ENCODE measurements around the gene NFATC2.

The NFATC2 gene

DNA sequence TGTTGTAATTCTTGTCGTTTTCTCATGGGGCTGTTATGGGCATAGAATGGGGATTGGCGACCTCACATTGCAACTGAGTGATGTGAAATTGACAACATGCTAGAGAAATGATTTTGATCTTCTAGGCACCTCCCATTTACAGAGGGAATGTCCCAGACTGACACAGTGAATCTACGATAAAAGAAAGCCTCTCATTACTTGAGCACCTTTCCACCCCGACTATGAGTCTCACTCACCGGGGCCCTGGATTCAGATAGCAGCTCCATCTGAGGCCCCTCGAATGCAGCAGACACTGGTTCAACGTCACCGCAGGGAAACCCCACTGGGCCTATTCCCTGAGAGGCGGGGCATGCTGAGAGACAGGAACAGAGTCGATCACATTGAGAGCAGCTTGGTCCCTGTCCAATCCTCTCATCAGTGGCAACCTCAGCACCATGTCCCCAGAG, 49.1 kb downstream of the NFATC2 start:
- no peak overlapping the region for H3K27ac ChIP-seq (ENCODE audit: low read depth, low read length)
- no peaks in the 10 kb centered on the region for H3K9me3 ChIP-seq (ENCODE audit: insufficient read depth, low read length)
- peaks cover 9% of the 10 kb centered on the region; the same call in 1 of the 2 replicates for H3K79me2 ChIP-seq (ENCODE audit: insufficient read depth, low read length)
- no peaks in the 10 kb centered on the region for H3F3A ChIP-seq (ENCODE audit: insufficient read depth)
- no peaks in the 10 kb centered on the region for H3K27me3 ChIP-seq (ENCODE audit: low read length)
- no peaks in the 10 kb centered on the region for H3K36me3 ChIP-seq (ENCODE audit: low read length)
- H3K9me2 ChIP-seq (replicated peaks; ENCODE audit: insufficient read depth, low read length) = no peaks in the 10 kb centered on the region
- H3K9ac ChIP-seq (ENCODE audit: low read length) = no peak overlapping the region
- TF ChIP-seq, protein P1, sequence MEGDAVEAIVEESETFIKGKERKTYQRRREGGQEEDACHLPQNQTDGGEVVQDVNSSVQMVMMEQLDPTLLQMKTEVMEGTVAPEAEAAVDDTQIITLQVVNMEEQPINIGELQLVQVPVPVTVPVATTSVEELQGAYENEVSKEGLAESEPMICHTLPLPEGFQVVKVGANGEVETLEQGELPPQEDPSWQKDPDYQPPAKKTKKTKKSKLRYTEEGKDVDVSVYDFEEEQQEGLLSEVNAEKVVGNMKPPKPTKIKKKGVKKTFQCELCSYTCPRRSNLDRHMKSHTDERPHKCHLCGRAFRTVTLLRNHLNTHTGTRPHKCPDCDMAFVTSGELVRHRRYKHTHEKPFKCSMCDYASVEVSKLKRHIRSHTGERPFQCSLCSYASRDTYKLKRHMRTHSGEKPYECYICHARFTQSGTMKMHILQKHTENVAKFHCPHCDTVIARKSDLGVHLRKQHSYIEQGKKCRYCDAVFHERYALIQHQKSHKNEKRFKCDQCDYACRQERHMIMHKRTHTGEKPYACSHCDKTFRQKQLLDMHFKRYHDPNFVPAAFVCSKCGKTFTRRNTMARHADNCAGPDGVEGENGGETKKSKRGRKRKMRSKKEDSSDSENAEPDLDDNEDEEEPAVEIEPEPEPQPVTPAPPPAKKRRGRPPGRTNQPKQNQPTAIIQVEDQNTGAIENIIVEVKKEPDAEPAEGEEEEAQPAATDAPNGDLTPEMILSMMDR (IDR thresholded peaks at IDR 0.05; ENCODE audit: insufficient read depth, low read length, poor library complexity, severe bottlenecking) = no peak
- TF ChIP-seq EZH2phosphoT487 (conservative IDR thresholded peaks at IDR 0.05; ENCODE audit: low read length) = no peak
- H2AFZ ChIP-seq (ENCODE audit: low read depth, low read length, severe bottlenecking) = no peak overlapping the region
- H4K20me1 ChIP-seq (ENCODE audit: low read depth, low read length) = no peaks in the 10 kb centered on the region
- H3K4me2 ChIP-seq (ENCODE audit: low read depth, low read length, poor library complexity, severe bottlenecking) = no peak overlapping the region
- H3K4me3 ChIP-seq (ENCODE audit: insufficient read depth, low read length, poor library complexity, severe bottlenecking) = no peak overlapping the region

DNA sequence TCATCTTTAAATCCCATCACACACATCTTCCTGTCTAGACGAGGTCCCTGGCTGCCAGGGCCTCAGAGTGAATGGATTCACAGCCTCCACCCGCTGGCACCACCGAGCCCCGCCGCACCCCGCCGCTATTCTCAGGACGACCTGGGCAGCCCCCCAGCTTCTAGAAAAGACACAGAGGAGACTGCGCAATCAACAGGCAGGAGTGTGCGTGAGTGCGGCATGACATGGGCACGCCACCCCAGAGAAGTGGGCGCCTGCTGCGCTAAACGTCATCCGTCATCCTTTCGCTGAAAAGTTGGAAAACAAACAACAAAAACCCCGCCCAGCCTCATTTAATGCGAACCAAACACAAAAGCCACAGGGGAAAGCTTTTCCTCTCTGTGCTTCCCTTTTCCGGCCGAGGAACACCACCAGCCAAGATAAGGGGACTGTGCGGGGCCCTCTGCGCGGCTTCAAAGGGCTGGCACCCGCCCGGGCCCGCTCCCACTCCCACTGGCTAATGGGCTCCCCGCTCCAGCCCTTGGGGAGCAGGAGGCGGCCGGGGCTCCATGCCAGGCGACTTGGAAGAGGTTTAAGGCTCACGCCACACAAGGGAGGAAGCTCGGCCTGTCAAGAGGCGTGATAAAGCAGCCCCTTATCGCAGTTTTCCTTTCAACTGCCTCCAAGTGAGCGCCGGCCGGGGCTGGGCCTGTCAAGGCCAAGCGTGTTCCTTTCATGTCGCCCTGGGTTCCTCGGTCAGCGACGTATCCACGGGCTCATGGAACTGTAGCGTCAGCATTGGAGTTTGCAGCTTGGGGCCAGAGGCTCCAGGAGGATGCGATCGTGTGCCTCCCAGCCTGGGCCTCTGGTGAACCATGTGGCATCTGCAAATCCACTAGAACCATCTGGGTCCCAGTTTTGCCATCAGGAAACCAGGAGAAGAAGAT, 50.1 kb downstream of the NFATC2 start:
- H3K9me3 ChIP-seq (ENCODE audit: insufficient read depth, low read length) = no peaks in the 10 kb centered on the region
- no peaks in the 10 kb centered on the region for H3K36me3 ChIP-seq (ENCODE audit: low read length)
- peaks cover 9% of the 10 kb centered on the region; the same call in 1 of the 2 replicates for H3K79me2 ChIP-seq (ENCODE audit: insufficient read depth, low read length)
- no peak overlapping the region for H2AFZ ChIP-seq (ENCODE audit: low read depth, low read length, severe bottlenecking)
- H3K9ac ChIP-seq (ENCODE audit: low read length) = no peak overlapping the region
- H3F3A ChIP-seq (ENCODE audit: insufficient read depth) = no peaks in the 10 kb centered on the region
- no peaks in the 10 kb centered on the region for H4K20me1 ChIP-seq (ENCODE audit: low read depth, low read length)
- no peaks in the 10 kb centered on the region for H3K27me3 ChIP-seq (ENCODE audit: low read length)
- H3K4me3 ChIP-seq (ENCODE audit: insufficient read depth, low read length, poor library complexity, severe bottlenecking) = no peak overlapping the region
- TF ChIP-seq EZH2phosphoT487 (conservative IDR thresholded peaks at IDR 0.05; ENCODE audit: low read length) = no peak
- TF ChIP-seq, protein P1 (IDR thresholded peaks at IDR 0.05; ENCODE audit: insufficient read depth, low read length, poor library complexity, severe bottlenecking) = no peak
- no peak overlapping the region for H3K4me2 ChIP-seq (ENCODE audit: low read depth, low read length, poor library complexity, severe bottlenecking)
- H3K9me2 ChIP-seq (replicated peaks; ENCODE audit: insufficient read depth, low read length) = no peaks in the 10 kb centered on the region
- H3K27ac ChIP-seq (ENCODE audit: low read depth, low read length) = no peak overlapping the region

DNA sequence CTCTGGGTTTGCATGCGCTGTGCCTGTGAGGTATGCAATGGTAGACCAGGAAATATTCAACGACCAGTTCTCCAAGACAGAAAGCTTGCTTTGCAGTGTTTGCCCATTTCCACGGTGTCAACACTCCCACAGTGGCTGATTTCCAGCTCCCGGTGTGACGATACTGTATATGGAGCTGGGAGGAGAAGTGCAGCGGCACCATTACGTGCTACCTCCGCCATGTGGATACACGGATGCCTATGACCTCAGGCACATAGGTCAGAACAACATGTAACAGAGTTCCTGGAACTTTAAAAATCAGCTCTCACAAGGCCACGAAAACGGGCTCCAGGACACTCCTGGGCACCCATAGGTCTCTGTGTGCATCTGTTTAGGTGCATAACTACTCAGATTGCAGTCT, 51.1 kb downstream of the NFATC2 start:
- H3K4me3 ChIP-seq (ENCODE audit: insufficient read depth, low read length, poor library complexity, severe bottlenecking) = no peak overlapping the region
- no peak for TF ChIP-seq EZH2phosphoT487 (conservative IDR thresholded peaks at IDR 0.05; ENCODE audit: low read length)
- TF ChIP-seq, protein P1 (IDR thresholded peaks at IDR 0.05; ENCODE audit: insufficient read depth, low read length, poor library complexity, severe bottlenecking) = no peak
- H4K20me1 ChIP-seq (ENCODE audit: low read depth, low read length) = no peaks in the 10 kb centered on the region
- H3K4me2 ChIP-seq (ENCODE audit: low read depth, low read length, poor library complexity, severe bottlenecking) = no peak overlapping the region
- H2AFZ ChIP-seq (ENCODE audit: low read depth, low read length, severe bottlenecking) = no peak overlapping the region
- H3K9ac ChIP-seq (ENCODE audit: low read length) = no peak overlapping the region
- no peaks in the 10 kb centered on the region for H3K27me3 ChIP-seq (ENCODE audit: low read length)
- H3K27ac ChIP-seq (ENCODE audit: low read depth, low read length) = no peak overlapping the region
- no peaks in the 10 kb centered on the region for H3F3A ChIP-seq (ENCODE audit: insufficient read depth)
- H3K79me2 ChIP-seq (ENCODE audit: insufficient read depth, low read length) = peaks cover 4% of the 10 kb centered on the region; the same call in 1 of the 2 replicates
- H3K36me3 ChIP-seq (ENCODE audit: low read length) = no peaks in the 10 kb centered on the region
- H3K9me2 ChIP-seq (replicated peaks; ENCODE audit: insufficient read depth, low read length) = no peaks in the 10 kb centered on the region
- H3K9me3 ChIP-seq (ENCODE audit: insufficient read depth, low read length) = no peaks in the 10 kb centered on the region

All from SU-DHL-6 (cell line).